ENCODE data around the gene SYCP2L.

GRCh38 chr6:10843554-10843953 is 43.3 kb upstream of the SYCP2L start:
- TF ChIP-seq, protein P1, sequence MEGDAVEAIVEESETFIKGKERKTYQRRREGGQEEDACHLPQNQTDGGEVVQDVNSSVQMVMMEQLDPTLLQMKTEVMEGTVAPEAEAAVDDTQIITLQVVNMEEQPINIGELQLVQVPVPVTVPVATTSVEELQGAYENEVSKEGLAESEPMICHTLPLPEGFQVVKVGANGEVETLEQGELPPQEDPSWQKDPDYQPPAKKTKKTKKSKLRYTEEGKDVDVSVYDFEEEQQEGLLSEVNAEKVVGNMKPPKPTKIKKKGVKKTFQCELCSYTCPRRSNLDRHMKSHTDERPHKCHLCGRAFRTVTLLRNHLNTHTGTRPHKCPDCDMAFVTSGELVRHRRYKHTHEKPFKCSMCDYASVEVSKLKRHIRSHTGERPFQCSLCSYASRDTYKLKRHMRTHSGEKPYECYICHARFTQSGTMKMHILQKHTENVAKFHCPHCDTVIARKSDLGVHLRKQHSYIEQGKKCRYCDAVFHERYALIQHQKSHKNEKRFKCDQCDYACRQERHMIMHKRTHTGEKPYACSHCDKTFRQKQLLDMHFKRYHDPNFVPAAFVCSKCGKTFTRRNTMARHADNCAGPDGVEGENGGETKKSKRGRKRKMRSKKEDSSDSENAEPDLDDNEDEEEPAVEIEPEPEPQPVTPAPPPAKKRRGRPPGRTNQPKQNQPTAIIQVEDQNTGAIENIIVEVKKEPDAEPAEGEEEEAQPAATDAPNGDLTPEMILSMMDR (IDR thresholded peaks at IDR 0.05) = no peak
- TF ChIP-seq EZH2 (IDR thresholded peaks at IDR 0.05) (no peak), EZH2phosphoT487 (IDR thresholded peaks at IDR 0.05) (no peak)

Measured in neural progenitor cell (in vitro differentiated cells).